GM12873 (cell line): ENCODE data around the gene MED17.

ENCODE experiments used
- TF ChIP-seq, protein P1 (sequence below): IDR thresholded peaks from 2 replicates; pipeline ENCODE4 v1.5.1; 2012; ENCODE audit warnings: low read depth, mild to moderate bottlenecking, moderate library complexity, low read length, control low read depth; ENCODE audit not compliant: insufficient read depth; ENCODE audit errors: missing control alignments

MED17 gene

GRCh38 chr11:93841446-93841845 lies 57.4 kb downstream of the MED17 start:
- TF ChIP-seq, protein P1, sequence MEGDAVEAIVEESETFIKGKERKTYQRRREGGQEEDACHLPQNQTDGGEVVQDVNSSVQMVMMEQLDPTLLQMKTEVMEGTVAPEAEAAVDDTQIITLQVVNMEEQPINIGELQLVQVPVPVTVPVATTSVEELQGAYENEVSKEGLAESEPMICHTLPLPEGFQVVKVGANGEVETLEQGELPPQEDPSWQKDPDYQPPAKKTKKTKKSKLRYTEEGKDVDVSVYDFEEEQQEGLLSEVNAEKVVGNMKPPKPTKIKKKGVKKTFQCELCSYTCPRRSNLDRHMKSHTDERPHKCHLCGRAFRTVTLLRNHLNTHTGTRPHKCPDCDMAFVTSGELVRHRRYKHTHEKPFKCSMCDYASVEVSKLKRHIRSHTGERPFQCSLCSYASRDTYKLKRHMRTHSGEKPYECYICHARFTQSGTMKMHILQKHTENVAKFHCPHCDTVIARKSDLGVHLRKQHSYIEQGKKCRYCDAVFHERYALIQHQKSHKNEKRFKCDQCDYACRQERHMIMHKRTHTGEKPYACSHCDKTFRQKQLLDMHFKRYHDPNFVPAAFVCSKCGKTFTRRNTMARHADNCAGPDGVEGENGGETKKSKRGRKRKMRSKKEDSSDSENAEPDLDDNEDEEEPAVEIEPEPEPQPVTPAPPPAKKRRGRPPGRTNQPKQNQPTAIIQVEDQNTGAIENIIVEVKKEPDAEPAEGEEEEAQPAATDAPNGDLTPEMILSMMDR: no peak

DNA sequence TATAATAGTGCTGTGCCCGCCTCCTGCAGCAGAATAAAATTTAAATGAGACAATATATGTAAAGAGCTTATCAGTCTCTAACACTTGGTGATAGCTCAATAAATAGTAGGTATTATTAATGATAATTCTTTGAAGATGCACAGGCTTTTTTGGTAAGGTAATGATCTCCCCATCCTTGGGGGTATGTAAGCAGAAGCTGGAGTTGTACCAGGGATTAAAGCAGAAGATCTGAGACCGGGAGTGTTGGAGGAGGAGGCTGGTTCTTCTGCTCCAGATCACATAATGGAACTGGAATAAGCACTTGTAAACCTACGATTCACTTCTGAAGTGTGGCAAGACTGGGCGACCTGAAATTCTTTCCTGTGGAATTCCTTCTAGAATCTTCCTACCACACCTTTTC lies 58.0 kb downstream of the MED17 start:
- TF ChIP-seq, protein P1: no peak

DNA sequence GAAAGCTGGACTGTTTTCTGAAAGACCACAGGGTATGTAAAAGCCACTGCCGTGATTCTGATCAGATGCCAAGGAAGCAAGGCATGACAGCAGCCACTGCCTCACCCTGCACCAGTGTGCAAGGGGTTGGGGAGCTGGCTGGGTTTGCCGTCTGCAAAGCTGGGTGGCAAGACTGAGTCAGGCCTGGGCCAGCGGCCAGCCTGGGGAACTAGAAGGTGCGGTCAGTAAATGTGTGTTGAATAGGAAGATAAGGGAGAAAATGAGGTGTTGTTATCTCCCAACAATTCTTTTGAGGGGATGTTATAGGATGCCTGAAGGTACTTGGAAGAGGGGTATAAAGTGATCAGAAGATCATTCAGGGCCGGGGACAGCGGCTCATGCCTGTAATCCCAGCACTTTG lies 58.4 kb downstream of the MED17 start:
- TF ChIP-seq, protein P1: no peak

- TF ChIP-seq, protein P1: no peak
Measured at GRCh38 chr11:93843906-93844305, 59.8 kb downstream of the MED17 start.

GRCh38 chr11:93844568-93844967 lies 60.5 kb downstream of the MED17 start:
- TF ChIP-seq, protein P1: no peak

- TF ChIP-seq, protein P1: no peak
Measured at GRCh38 chr11:93845181-93846092, 61.4 kb downstream of the MED17 start.

- TF ChIP-seq, protein P1: no peak
Measured at GRCh38 chr11:93846411-93846810, 62.3 kb downstream of the MED17 start.
